ENCODE results near the gene GRIK3. TPM values are rescaled to one million over a fixed set of nuclear protein-coding genes. Genes with fewer than 3 reads are reported as not detected.

Gene GRIK3
- total and polyA plus RNA-seq, 2 of the 8 experiments (the other 6 are each of a cell fraction or from before 2014, with no cell fraction given) = 2.1 to 3.4 TPM

- no peaks in the 10 kb centered on the region for H3K36me3 ChIP-seq (ENCODE audit: control insufficient read depth in 2 of 4, insufficient read depth in 4 of 4, low read length in 3 of 4)
- H3K4me1 ChIP-seq (replicated peaks in 1 of 4; ENCODE audit: control insufficient read depth in 3 of 4, insufficient read depth in 4 of 4, low read length in 3 of 4) = no peaks in the 10 kb centered on the region; a peak in 1 of 7 replicates
- no peak overlapping the region for H3K4me2 ChIP-seq (ENCODE audit: insufficient read depth in 1 of 2, low read depth in 2 of 2, low read length in 2 of 2)
- H3K9me3 ChIP-seq (ENCODE audit: insufficient read depth in 2 of 2, low read depth in 1 of 2, low read length in 1 of 2) = no peaks in the 10 kb centered on the region
- no peaks in the 10 kb centered on the region for H3K23me2 ChIP-seq (ENCODE audit: low read depth, low read length)
- H2AFZ ChIP-seq (ENCODE audit: low read length) = no peak overlapping the region
- CTCF ChIA-PET (ENCODE audit: partially characterized antibody) = interaction anchor here (0.7 to 3.4 kb wide), 9 partner anchors 12 to 128 kb away, joined by 3 to 13 read pairs (median 4); no protein-coding TSS in a partner anchor
- no peak overlapping the region for H3K23ac ChIP-seq (ENCODE audit: insufficient read length)
- H4K91ac ChIP-seq (replicated peaks; ENCODE audit: insufficient read length, low read length) = no peak overlapping the region
- no peak overlapping the region for H2BK12ac ChIP-seq (ENCODE audit: low read depth, low read length)
- no peaks in the 10 kb centered on the region for H3K79me2 ChIP-seq (ENCODE audit: control insufficient read depth in 1 of 2, insufficient read depth in 2 of 2, low read length in 2 of 2)
- H3K9ac ChIP-seq (replicated peaks in 1 of 4; ENCODE audit: extremely low read depth in 1 of 4, low read depth in 3 of 4, low read length in 3 of 4) = no peak overlapping the region
- no peak overlapping the region for H2BK20ac ChIP-seq (ENCODE audit: low read length)
- no peak overlapping the region for H3K14ac ChIP-seq (ENCODE audit: insufficient read length)
- no peak overlapping the region for H2BK5ac ChIP-seq (ENCODE audit: low read depth, low read length)
- H3K27me3 ChIP-seq (replicated peaks in 1 of 4; ENCODE audit: control insufficient read depth in 3 of 4, extremely low read depth in 1 of 4, insufficient read depth in 3 of 4, low read length in 3 of 4) = no peaks in the 10 kb centered on the region
- WGBS, 2 experiments (ENCODE audit: extremely low coverage in 1 of 2, insufficient coverage in 1 of 2, insufficient read length in 1 of 2, insufficient replicate concordance in 2 of 2, low coverage in 1 of 2, low lambda C conversion rate in 2 of 2, missing lambda C conversion rate in 1 of 2) = 64% methylated on average over 2 of the region's 2 CpGs; no CpG with 5 or more reads in 1 of the 2 experiments
- H4K5ac ChIP-seq (ENCODE audit: insufficient read length, low read depth, low read length) = no peak overlapping the region
- no peaks in the 10 kb centered on the region for H4K20me1 ChIP-seq (replicated peaks in 1 of 2; ENCODE audit: control insufficient read depth in 1 of 2, insufficient read depth in 2 of 2, low read length in 2 of 2)
- no peak overlapping the region for H2AK5ac ChIP-seq (ENCODE audit: low read depth, low read length)
- POLR2A ChIA-PET (ENCODE audit: partially characterized antibody) = no interaction called here
- TF ChIP-seq RBBP5 (IDR thresholded peaks at IDR 0.05; ENCODE audit: borderline replicate concordance, low read depth, low read length) (no peak), E2F6 (IDR thresholded peaks at IDR 0.05) (no peak), SIX5 (IDR thresholded peaks at IDR 0.05; ENCODE audit: low read depth, low read length) (no peak), ATF2 (IDR thresholded peaks at IDR 0.05; ENCODE audit: low read length) (no peak), CBX8 (IDR thresholded peaks at IDR 0.05; ENCODE audit: borderline replicate concordance, low read depth, low read length) (no peak), EP300 (IDR thresholded peaks at IDR 0.05; ENCODE audit: borderline replicate concordance in 1 of 2, low read depth in 2 of 2, low read length in 2 of 2) (no peak), TAF7 (optimal IDR thresholded peaks at IDR 0.05; ENCODE audit: borderline replicate concordance, low read depth, low read length) (no peak), SP4 (IDR thresholded peaks at IDR 0.05; ENCODE audit: low read length) (no peak), BRCA1 (IDR thresholded peaks at IDR 0.05; ENCODE audit: low read depth, low read length) (no peak), KDM5A (IDR thresholded peaks at IDR 0.05; ENCODE audit: low read length) (no peak)
- H4K8ac ChIP-seq (ENCODE audit: extremely low read depth, insufficient read depth, low read length) = no peak overlapping the region
- no peak overlapping the region for H3K56ac ChIP-seq (replicated peaks; ENCODE audit: insufficient read length, low read depth, low read length)
- H2BK15ac ChIP-seq (ENCODE audit: low read length) = no peak overlapping the region
- no peak overlapping the region for H3K18ac ChIP-seq (ENCODE audit: extremely low read depth, low read length)
- FAIRE-seq (no peak), DNase-seq (ENCODE audit: low read depth in 1 of 2, low spot score in 2 of 2) (no peak)
- no peaks in the 10 kb centered on the region for H3K79me1 ChIP-seq (ENCODE audit: low read depth, low read length)
- no peak overlapping the region for H3K27ac ChIP-seq (ENCODE audit: low read depth, low read length)
- H2BK120ac ChIP-seq (replicated peaks; ENCODE audit: low read depth, low read length) = no peak overlapping the region
- no peak overlapping the region for H3K4ac ChIP-seq (replicated peaks; ENCODE audit: insufficient read length, low read depth, low read length)
- no peak overlapping the region for H3K4me3 ChIP-seq (ENCODE audit: extremely low read depth in 1 of 4, insufficient read depth in 2 of 4, low read depth in 3 of 4, low read length in 4 of 4)
Measured at GRCh38 chr1:36994294-36994693, 40.0 kb downstream of the GRIK3 start.
